ENCODE measurements around the gene S100A2.

S100A2 gene

GRCh38 chr1:153543736-153544135, 21.9 kb downstream of the S100A2 start:
- H3K4me3 ChIP-seq (ENCODE audit: control insufficient read depth, low read depth, low read length) = no peak overlapping the region; the same call in 1 of the 2 replicates
- TF ChIP-seq CTCF (IDR thresholded peaks at IDR 0.05; ENCODE audit: control insufficient read depth, insufficient read depth, low read depth, low read length, missing control alignments) = no peak
- DNase-seq (ENCODE audit: low read depth) = no peak

DNA sequence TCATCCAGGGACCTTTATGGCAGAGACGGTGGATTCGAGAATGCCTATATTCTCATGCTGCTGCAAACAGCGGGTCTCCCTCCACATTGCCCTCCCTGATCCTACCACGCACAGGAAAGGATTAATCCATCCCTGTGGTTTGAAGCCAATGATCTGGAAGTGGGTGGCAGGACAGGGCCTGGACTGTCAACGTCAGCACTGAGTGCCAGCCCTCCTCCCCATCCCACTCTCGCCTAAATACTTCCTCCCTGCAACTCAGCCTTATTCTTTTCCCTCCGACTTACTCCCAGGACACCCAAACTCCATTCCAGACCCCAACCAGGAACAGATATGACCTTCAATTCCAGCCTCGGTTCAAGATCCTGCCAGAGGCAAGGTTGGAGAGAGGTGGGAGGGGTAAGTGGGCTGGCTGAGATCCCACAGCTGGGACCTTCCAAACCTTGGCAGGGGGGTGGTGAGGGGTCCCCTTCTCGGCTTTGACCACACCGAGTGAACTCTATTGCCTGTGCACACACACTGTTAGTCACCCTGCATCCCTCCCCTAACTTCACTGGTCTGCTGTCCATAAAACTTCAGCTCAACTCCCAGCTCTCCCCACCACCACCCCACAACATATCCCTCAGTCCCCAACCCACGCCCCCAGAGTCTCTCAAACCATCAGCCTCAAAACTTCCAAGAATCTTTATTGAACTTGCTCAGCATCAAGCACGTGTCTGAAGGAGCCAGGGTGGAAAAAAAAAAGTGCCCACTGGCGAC, 22.5 kb downstream of the S100A2 start:
- H3K4me3 ChIP-seq (ENCODE audit: control insufficient read depth, low read depth, low read length) = no peak overlapping the region; the same call in 1 of the 2 replicates
- DNase-seq (ENCODE audit: low read depth) = no peak
- no peak for TF ChIP-seq CTCF (IDR thresholded peaks at IDR 0.05; ENCODE audit: control insufficient read depth, insufficient read depth, low read depth, low read length, missing control alignments)

- no peak for DNase-seq (ENCODE audit: low read depth)
- TF ChIP-seq CTCF (IDR thresholded peaks at IDR 0.05; ENCODE audit: control insufficient read depth, insufficient read depth, low read depth, low read length, missing control alignments) = no peak
Observed at GRCh38 chr1:153541641-153542590, 23.7 kb downstream of the S100A2 start.

DNA sequence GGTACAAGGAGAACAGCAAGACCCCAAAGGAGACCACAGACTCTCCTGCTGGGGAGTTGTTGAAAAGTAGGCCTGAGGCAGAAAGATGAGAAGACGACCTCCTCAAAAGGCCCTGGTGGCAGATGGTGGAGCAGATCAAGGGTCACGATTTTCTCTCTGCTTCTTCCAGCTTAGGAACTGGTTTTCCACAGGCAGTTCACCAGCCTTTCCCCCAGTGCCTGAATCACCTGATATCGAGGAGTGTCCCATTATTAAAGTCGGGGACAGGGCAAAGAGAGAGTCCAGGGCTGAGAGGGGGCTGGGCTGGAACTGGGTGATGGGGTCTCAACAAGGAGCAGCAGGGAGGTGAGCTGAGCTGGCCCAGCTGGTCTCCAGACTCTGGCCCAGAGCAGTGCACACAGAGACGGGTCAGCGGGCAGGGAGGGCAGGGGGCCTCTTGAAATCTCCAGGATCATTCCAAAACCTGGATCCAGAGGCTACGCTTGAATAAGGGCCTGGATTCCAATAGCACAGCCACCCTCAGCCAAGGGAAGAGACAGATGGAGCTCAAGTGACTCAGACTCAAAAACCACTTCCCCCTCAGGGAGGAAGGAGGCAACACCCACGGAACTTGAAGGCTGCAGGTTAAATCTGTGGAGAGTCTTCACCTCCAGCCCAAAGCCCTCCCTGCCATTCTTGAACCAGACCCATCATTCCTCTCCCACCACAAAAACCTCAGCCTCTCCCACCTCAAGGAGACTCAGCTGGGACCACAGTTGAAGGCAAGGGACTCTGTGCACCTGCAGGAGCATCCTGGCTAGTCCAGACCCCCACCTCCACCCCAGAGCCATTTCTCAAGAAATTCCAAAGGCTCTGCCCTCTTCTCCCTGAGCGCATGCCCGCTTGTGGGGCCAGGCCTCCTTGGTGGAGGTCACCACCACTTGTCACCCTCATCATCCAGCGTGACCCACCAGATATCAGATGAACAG, 25.0 kb downstream of the S100A2 start, which contains the start of gene S100A5:
Gene S100A5, minus strand, starts transcription at position 541 of the 968 bp plus-strand sequence. CDS start 743 bp downstream, outside the sequence.
- no peak within 1 kb of the TSS for H3K4me3 ChIP-seq (ENCODE audit: control insufficient read depth, low read depth, low read length)
- no peak for DNase-seq (ENCODE audit: low read depth)
- no peak for TF ChIP-seq CTCF (IDR thresholded peaks at IDR 0.05; ENCODE audit: control insufficient read depth, insufficient read depth, low read depth, low read length, missing control alignments)

More at GRCh38 chr1:153541641-153542590, 23.7 kb downstream of the S100A2 start:
- H3K4me3 ChIP-seq (ENCODE audit: control insufficient read depth, low read depth, low read length) = no peak overlapping the region

- DNase-seq (ENCODE audit: low read depth) = no peak
- no peak overlapping the region for H3K4me3 ChIP-seq (ENCODE audit: control insufficient read depth, low read depth, low read length)
- no peak for TF ChIP-seq CTCF (IDR thresholded peaks at IDR 0.05; ENCODE audit: control insufficient read depth, insufficient read depth, low read depth, low read length, missing control alignments)
Observed at GRCh38 chr1:153539395-153540093, 26.1 kb downstream of the S100A2 start.
